Measurements from ENCODE around the gene RABGAP1. TPM values are rescaled to one million over a fixed set of nuclear protein-coding genes. Genes with fewer than 3 reads are reported as not detected.

RABGAP1 gene
- total RNA-seq, 2 donors from 2014 or later = 26.3 to 30.8 TPM

- H3K27ac ChIP-seq = peak overlapping the region; percentile 41 to 59
- H3K27me3 ChIP-seq = no peaks in the 10 kb centered on the region
- H3K4me1 ChIP-seq = peaks cover 0 to 16% of the 10 kb centered on the region in 2 donors
- no peak for TF ChIP-seq CTCF (IDR thresholded peaks at IDR 0.05)
- H3K36me3 ChIP-seq = peaks cover 15% of the 10 kb centered on the region
- H3K9me3 ChIP-seq = no peaks in the 10 kb centered on the region
- peak overlapping the region in 1 of 2 donors; percentile 13 for H3K4me3 ChIP-seq
- DNase-seq (ENCODE audit: low spot score) = no peak
Measured at GRCh38 chr9:123111427-123112014, 170.7 kb downstream of the RABGAP1 start.

- H3K4me1 ChIP-seq = peaks cover 0 to 19% of the 10 kb centered on the region in 2 donors
- H3K27me3 ChIP-seq = no peaks in the 10 kb centered on the region
- H3K36me3 ChIP-seq = peaks cover 15% of the 10 kb centered on the region
- peak overlapping the region in 1 of 2 donors; percentile 13 for H3K4me3 ChIP-seq
- TF ChIP-seq CTCF (IDR thresholded peaks at IDR 0.05) = no peak
- peak overlapping the region; percentile 41 to 59 for H3K27ac ChIP-seq
- no peak for DNase-seq (ENCODE audit: low spot score)
- H3K9me3 ChIP-seq = no peaks in the 10 kb centered on the region
Measured at GRCh38 chr9:123112015-123112975, 171.5 kb downstream of the RABGAP1 start.

GRCh38 chr9:123113185-123113584, 172.4 kb downstream of the RABGAP1 start:
- Histone ChIP-seq H3K4me1 (peaks cover 0 to 28% of the 10 kb centered on the region in 2 donors), H3K27ac (no peak overlapping the region), H3K9me3 (no peaks in the 10 kb centered on the region), H3K4me3 (no peak overlapping the region), H3K36me3 (peaks cover 12% of the 10 kb centered on the region), H3K27me3 (no peaks in the 10 kb centered on the region)
- no peak for TF ChIP-seq CTCF (IDR thresholded peaks at IDR 0.05)
- DNase-seq (ENCODE audit: low spot score) = no peak

- DNase-seq (ENCODE audit: low spot score) = no peak
- no peak overlapping the region for H3K4me3 ChIP-seq
- H3K9me3 ChIP-seq = no peaks in the 10 kb centered on the region
- no peak overlapping the region for H3K27ac ChIP-seq
- no peak for TF ChIP-seq CTCF (IDR thresholded peaks at IDR 0.05)
- peaks cover 0 to 39% of the 10 kb centered on the region in 2 donors for H3K4me1 ChIP-seq
- H3K36me3 ChIP-seq = no peaks in the 10 kb centered on the region
- H3K27me3 ChIP-seq = no peaks in the 10 kb centered on the region
Measured at GRCh38 chr9:123115146-123115913, 174.5 kb downstream of the RABGAP1 start.

- no peak for DNase-seq (ENCODE audit: low spot score)
- Histone ChIP-seq H3K36me3 (no peaks in the 10 kb centered on the region), H3K4me1 (peaks cover 0 to 38% of the 10 kb centered on the region in 2 donors), H3K9me3 (no peaks in the 10 kb centered on the region), H3K27me3 (no peaks in the 10 kb centered on the region), H3K4me3 (no peak overlapping the region), H3K27ac (no peak overlapping the region)
- no peak for TF ChIP-seq CTCF (IDR thresholded peaks at IDR 0.05)
Measured at GRCh38 chr9:123116036-123116435, 175.2 kb downstream of the RABGAP1 start.

All from right atrium auricular region (tissue), 2 donors.